ENCODE results near the gene HCAR3. TPM values are rescaled to one million over a fixed set of nuclear protein-coding genes. Genes with fewer than 3 reads are reported as not detected.

Gene HCAR3
- total and polyA plus RNA-seq, 2 of the 13 experiments (the other 11 are each of a cell fraction or from before 2014, with no cell fraction given): 0.11 to 12.8 TPM

GRCh38 chr12:122752464-122753318 is 36.1 kb upstream of the HCAR3 start, which contains the start of gene DENR (continued):
- peak; percentile 74; the same call in 1 of the 2 replicates for TF ChIP-seq SNAPC2 (CRISPR knock-in tag; IDR thresholded peaks at IDR 0.05)
- TF ChIP-seq HBP1 (CRISPR knock-in tag; IDR thresholded peaks at IDR 0.05; ENCODE audit: low read depth): peak; percentile 83
- TF ChIP-seq MAZ (IDR thresholded peaks at IDR 0.05; ENCODE audit: borderline replicate concordance, low read depth, low read length): no peak; the same call in 1 of the 2 replicates
- peak; percentile 91 for TF ChIP-seq MAZ (CRISPR knock-in tag; IDR thresholded peaks at IDR 0.05; ENCODE audit: low read depth)
- peak; percentile 56 for TF ChIP-seq PAXIP1 (CRISPR knock-in tag; conservative IDR thresholded peaks at IDR 0.05)
- TF ChIP-seq ZNF530 (CRISPR knock-in tag; IDR thresholded peaks at IDR 0.05; ENCODE audit: low read depth): no peak
- TF ChIP-seq ZBTB34 (CRISPR knock-in tag; IDR thresholded peaks at IDR 0.05): no peak
- TF ChIP-seq CEBPZ (IDR thresholded peaks at IDR 0.05; ENCODE audit: low read length): no peak
- no peak for TF ChIP-seq SOX13 (IDR thresholded peaks at IDR 0.05)
- TF ChIP-seq SOX13 (CRISPR knock-in tag; conservative IDR thresholded peaks at IDR 0.05 in 1 of 2, IDR thresholded peaks at IDR 0.05 in 1 of 2): peak in 1 of 2 experiments; percentile 41; a peak in 2 of 4 replicates
- peak; percentile 99; the same call in 1 of the 2 replicates for TF ChIP-seq ARNT2 (CRISPR knock-in tag; IDR thresholded peaks at IDR 0.05; ENCODE audit: low read depth)
- TF ChIP-seq LRRFIP1 (CRISPR knock-in tag; conservative IDR thresholded peaks at IDR 0.05): no peak
- peak; percentile 90 for TF ChIP-seq KDM5A (IDR thresholded peaks at IDR 0.05; ENCODE audit: borderline replicate concordance, low read length)
- peak; percentile 81 for TF ChIP-seq ZNF547 (CRISPR knock-in tag; IDR thresholded peaks at IDR 0.05)
- TF ChIP-seq ZNF460 (CRISPR knock-in tag; IDR thresholded peaks at IDR 0.05; ENCODE audit: borderline replicate concordance): no peak; the same call in 1 of the 2 replicates
